ENCODE results near the gene AMER2. TPM values are rescaled to one million over a fixed set of nuclear protein-coding genes. Genes with fewer than 3 reads are reported as not detected.

AMER2 gene
- total and polyA plus RNA-seq, 9 of the 15 experiments (the other 6 are each of a cell fraction or from before 2014, with no cell fraction given): not detected

DNA sequence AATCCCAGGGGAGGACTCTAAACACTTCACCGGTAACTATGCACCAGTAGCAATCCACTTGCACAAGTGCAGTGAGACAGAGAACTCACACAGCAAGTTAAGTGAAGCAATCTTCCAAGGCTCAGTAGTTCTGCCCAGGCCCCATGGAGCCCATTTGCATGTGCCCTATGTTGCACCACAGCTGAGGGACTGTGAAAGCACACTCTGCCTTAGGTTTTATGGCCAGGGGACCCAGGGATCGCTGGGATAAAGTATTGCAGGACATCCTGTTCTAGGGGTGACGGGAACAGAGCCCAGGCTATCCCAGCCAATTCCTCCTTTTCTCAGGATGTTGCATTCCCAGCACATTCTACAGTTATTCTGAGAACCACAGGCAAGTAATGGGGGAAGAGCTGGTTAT is 6.0 kb upstream of the AMER2 start:
- FAIRE-seq (no peak), DNase-seq (ENCODE audit: extremely low read depth in 1 of 4, low spot score in 3 of 4) (no peak), ATAC-seq (no peak)
- Histone ChIP-seq H3K4me3 (no peak overlapping the region), H3K4me2 (ENCODE audit: insufficient read depth, low read length) (no peak overlapping the region), H3K27ac (ENCODE audit: extremely low read depth, low read depth, low read length) (no peak overlapping the region), H2AFZ (ENCODE audit: low read depth, low read length) (no peak overlapping the region), H3K9me1 (ENCODE audit: control insufficient read depth, insufficient read depth, low read length) (no peaks in the 10 kb centered on the region), H3K79me2 (ENCODE audit: control insufficient read depth, insufficient read depth, low read length) (no peaks in the 10 kb centered on the region), H3K4me1 (replicated peaks in 1 of 2; ENCODE audit: control insufficient read depth in 2 of 2, insufficient read depth in 2 of 2, low read length in 2 of 2) (no peaks in the 10 kb centered on the region), H3K9ac (ENCODE audit: insufficient read depth in 1 of 2, low read depth in 2 of 2, low read length in 2 of 2) (no peak overlapping the region), H3K9me3 (replicated peaks; ENCODE audit: control insufficient read depth, insufficient read depth, low read depth, low read length) (no peaks in the 10 kb centered on the region), H4K20me1 (replicated peaks; ENCODE audit: control insufficient read depth, insufficient read depth, low read length) (no peaks in the 10 kb centered on the region), H3K27me3 (ENCODE audit: control insufficient read depth in 2 of 2, insufficient read depth in 2 of 2, low read length in 2 of 2) (peaks cover 0 to 4% of the 10 kb centered on the region in 2 experiments; a peak in 1 of 5 replicates), H3K36me3 (ENCODE audit: control insufficient read depth, insufficient read depth, low read length) (no peaks in the 10 kb centered on the region)
- BruUV-seq (replicated peaks): no TSS peak
- WGBS (ENCODE audit: insufficient coverage, low coverage, missing lambda C conversion rate): 0% methylated on average over 2 of the region's 3 CpGs
- ChIA-PET POLR2A (no interaction called here), CTCF (ENCODE audit: low intra/inter-chr PET ratio) (no interaction called here)
- TF ChIP-seq, protein P1, sequence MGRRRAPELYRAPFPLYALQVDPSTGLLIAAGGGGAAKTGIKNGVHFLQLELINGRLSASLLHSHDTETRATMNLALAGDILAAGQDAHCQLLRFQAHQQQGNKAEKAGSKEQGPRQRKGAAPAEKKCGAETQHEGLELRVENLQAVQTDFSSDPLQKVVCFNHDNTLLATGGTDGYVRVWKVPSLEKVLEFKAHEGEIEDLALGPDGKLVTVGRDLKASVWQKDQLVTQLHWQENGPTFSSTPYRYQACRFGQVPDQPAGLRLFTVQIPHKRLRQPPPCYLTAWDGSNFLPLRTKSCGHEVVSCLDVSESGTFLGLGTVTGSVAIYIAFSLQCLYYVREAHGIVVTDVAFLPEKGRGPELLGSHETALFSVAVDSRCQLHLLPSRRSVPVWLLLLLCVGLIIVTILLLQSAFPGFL (CRISPR knock-in tag; IDR thresholded peaks at IDR 0.05): no peak
- TF ChIP-seq ZNF124 (CRISPR knock-in tag; IDR thresholded peaks at IDR 0.05) (no peak), CHD1 (IDR thresholded peaks at IDR 0.05; ENCODE audit: low read length) (no peak), WHSC1 (IDR thresholded peaks at IDR 0.05; ENCODE audit: low read length) (no peak), TGIF2 (CRISPR knock-in tag; IDR thresholded peaks at IDR 0.05) (no peak), GABPB2 (CRISPR knock-in tag; conservative IDR thresholded peaks at IDR 0.05) (no peak), PHF20 (IDR thresholded peaks at IDR 0.05; ENCODE audit: partially characterized antibody) (no peak), FOXM1 (IDR thresholded peaks at IDR 0.05; ENCODE audit: low read depth) (no peak), FOXM1 (CRISPR knock-in tag; IDR thresholded peaks at IDR 0.05; ENCODE audit: low read depth) (no peak), SAFB2 (IDR thresholded peaks at IDR 0.05; ENCODE audit: borderline replicate concordance, low read depth, low read length, severe bottlenecking) (no peak), ZNF431 (CRISPR knock-in tag; IDR thresholded peaks at IDR 0.05) (no peak), NCOA2 (IDR thresholded peaks at IDR 0.05; ENCODE audit: partially characterized antibody in 2 of 2) (no peak)
- TF ChIP-seq, protein P2, sequence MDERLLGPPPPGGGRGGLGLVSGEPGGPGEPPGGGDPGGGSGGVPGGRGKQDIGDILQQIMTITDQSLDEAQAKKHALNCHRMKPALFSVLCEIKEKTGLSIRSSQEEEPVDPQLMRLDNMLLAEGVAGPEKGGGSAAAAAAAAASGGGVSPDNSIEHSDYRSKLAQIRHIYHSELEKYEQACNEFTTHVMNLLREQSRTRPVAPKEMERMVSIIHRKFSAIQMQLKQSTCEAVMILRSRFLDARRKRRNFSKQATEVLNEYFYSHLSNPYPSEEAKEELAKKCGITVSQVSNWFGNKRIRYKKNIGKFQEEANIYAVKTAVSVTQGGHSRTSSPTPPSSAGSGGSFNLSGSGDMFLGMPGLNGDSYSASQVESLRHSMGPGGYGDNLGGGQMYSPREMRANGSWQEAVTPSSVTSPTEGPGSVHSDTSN (CRISPR knock-in tag; IDR thresholded peaks at IDR 0.05; ENCODE audit: low read depth): no peak
- TF ChIP-seq, protein P2 (tag; conservative IDR thresholded peaks at IDR 0.05; ENCODE audit: low read depth): no peak
- TF ChIP-seq, protein P3, sequence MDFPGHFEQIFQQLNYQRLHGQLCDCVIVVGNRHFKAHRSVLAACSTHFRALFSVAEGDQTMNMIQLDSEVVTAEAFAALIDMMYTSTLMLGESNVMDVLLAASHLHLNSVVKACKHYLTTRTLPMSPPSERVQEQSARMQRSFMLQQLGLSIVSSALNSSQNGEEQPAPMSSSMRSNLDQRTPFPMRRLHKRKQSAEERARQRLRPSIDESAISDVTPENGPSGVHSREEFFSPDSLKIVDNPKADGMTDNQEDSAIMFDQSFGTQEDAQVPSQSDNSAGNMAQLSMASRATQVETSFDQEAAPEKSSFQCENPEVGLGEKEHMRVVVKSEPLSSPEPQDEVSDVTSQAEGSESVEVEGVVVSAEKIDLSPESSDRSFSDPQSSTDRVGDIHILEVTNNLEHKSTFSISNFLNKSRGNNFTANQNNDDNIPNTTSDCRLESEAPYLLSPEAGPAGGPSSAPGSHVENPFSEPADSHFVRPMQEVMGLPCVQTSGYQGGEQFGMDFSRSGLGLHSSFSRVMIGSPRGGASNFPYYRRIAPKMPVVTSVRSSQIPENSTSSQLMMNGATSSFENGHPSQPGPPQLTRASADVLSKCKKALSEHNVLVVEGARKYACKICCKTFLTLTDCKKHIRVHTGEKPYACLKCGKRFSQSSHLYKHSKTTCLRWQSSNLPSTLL (IDR thresholded peaks at IDR 0.05): no peak
- TF ChIP-seq, protein P4, sequence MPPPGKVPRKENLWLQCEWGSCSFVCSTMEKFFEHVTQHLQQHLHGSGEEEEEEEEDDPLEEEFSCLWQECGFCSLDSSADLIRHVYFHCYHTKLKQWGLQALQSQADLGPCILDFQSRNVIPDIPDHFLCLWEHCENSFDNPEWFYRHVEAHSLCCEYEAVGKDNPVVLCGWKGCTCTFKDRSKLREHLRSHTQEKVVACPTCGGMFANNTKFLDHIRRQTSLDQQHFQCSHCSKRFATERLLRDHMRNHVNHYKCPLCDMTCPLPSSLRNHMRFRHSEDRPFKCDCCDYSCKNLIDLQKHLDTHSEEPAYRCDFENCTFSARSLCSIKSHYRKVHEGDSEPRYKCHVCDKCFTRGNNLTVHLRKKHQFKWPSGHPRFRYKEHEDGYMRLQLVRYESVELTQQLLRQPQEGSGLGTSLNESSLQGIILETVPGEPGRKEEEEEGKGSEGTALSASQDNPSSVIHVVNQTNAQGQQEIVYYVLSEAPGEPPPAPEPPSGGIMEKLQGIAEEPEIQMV (tag; conservative IDR thresholded peaks at IDR 0.05; ENCODE audit: low read depth): no peak
- in situ Hi-C loops (cut with MboI) (no loop called here), intact Hi-C loops (cut with micrococcal nuclease) (no loop called here)

Data from K562 (cell line).